ENCODE results near the gene ACP3. TPM values are rescaled to one million over a fixed set of nuclear protein-coding genes. Genes with fewer than 3 reads are reported as not detected.

ACP3 gene
- total RNA-seq, 4 donors from 2014 or later: 22.1 to 83.6 (median 40.5) TPM

GRCh38 chr3:132315851-132316250 lies 1.4 kb upstream of the ACP3 start:
- Histone ChIP-seq H3K36me3 (no peaks in the 10 kb centered on the region), H3K27me3 (no peaks in the 10 kb centered on the region), H3K4me3 (no peak overlapping the region), H3K27ac (peak overlapping the region in 3 of 4 donors; percentile 79 to 88 (median 87)), H3K4me1 (peaks cover 0 to 56% (median 5%) of the 10 kb centered on the region in 3 donors), H3K9me3 (no peaks in the 10 kb centered on the region)
- DNase-seq: no peak
- TF ChIP-seq CTCF (IDR thresholded peaks at IDR 0.05) (no peak), POLR2A (IDR thresholded peaks at IDR 0.05) (no peak)
- 44 to 73% methylated on average over 1 of the region's 1 CpG for WGBS, 2 donors
- intact Hi-C loops (cut with DNase I): no loop called here

- TF ChIP-seq CTCF (IDR thresholded peaks at IDR 0.05) (no peak), POLR2A (IDR thresholded peaks at IDR 0.05) (no peak)
- Histone ChIP-seq H3K27ac (peak overlapping the region in 3 of 4 donors; percentile 79 to 88 (median 87)), H3K27me3 (no peaks in the 10 kb centered on the region), H3K9me3 (no peaks in the 10 kb centered on the region), H3K4me1 (peaks cover 3 to 82% (median 8%) of the 10 kb centered on the region in 3 donors), H3K4me3 (peak overlapping the region; percentile 16 to 56 (median 38)), H3K36me3 (no peaks in the 10 kb centered on the region)
- no peak for DNase-seq
- 11 to 23% methylated on average over 1 of the region's 1 CpG for WGBS, 2 donors
- intact Hi-C loops (cut with DNase I): no loop called here
Measured at GRCh38 chr3:132318451-132318850, 1.2 kb downstream of the ACP3 start.

- H3K4me3 ChIP-seq: no peak overlapping the region
- TF ChIP-seq POLR2A (IDR thresholded peaks at IDR 0.05): no peak
- no peak for TF ChIP-seq CTCF (IDR thresholded peaks at IDR 0.05)
- H3K9me3 ChIP-seq: no peaks in the 10 kb centered on the region
- intact Hi-C loops (cut with DNase I): no loop called here
- 15 to 17% methylated on average over 3 of the region's 3 CpGs for WGBS, 2 donors
- DNase-seq: no peak
- no peaks in the 10 kb centered on the region for H3K36me3 ChIP-seq
- H3K4me1 ChIP-seq: peaks cover 3 to 97% (median 8%) of the 10 kb centered on the region in 3 donors
- H3K27me3 ChIP-seq: no peaks in the 10 kb centered on the region
- H3K27ac ChIP-seq: peak overlapping the region in 2 of 4 donors; percentile 44 to 88
Measured at GRCh38 chr3:132321304-132321703, 4.1 kb downstream of the ACP3 start.

GRCh38 chr3:132325103-132325606 lies 7.9 kb downstream of the ACP3 start:
- 48% methylated on average over 4 of the region's 4 CpGs for WGBS, 2 donors
- peak overlapping the region; percentile 28 to 62 (median 32) for H3K27ac ChIP-seq
- H3K9me3 ChIP-seq: no peaks in the 10 kb centered on the region
- peaks cover 0 to 6% (median 0%) of the 10 kb centered on the region in 4 donors for H3K27me3 ChIP-seq
- H3K36me3 ChIP-seq: peaks cover 0 to 24% (median 0%) of the 10 kb centered on the region in 3 donors
- peaks cover 3 to 62% (median 3%) of the 10 kb centered on the region in 3 donors for H3K4me1 ChIP-seq
- H3K4me3 ChIP-seq: no peak overlapping the region
- intact Hi-C loops (cut with DNase I): no loop called here
- TF ChIP-seq POLR2A (IDR thresholded peaks at IDR 0.05) (no peak), CTCF (IDR thresholded peaks at IDR 0.05) (no peak)
- DNase-seq: no peak

GRCh38 chr3:132325634-132326033 lies 8.4 kb downstream of the ACP3 start:
- Histone ChIP-seq H3K27me3 (peaks cover 0 to 6% (median 0%) of the 10 kb centered on the region in 4 donors), H3K27ac (peak overlapping the region in 3 of 4 donors; percentile 28 to 62 (median 31)), H3K4me3 (no peak overlapping the region), H3K36me3 (peaks cover 0 to 28% (median 0%) of the 10 kb centered on the region in 3 donors), H3K9me3 (no peaks in the 10 kb centered on the region), H3K4me1 (peaks cover 3 to 58% (median 3%) of the 10 kb centered on the region in 3 donors)
- intact Hi-C loops (cut with DNase I): no loop called here
- 40 to 52% methylated on average over 2 of the region's 2 CpGs for WGBS, 2 donors
- TF ChIP-seq CTCF (IDR thresholded peaks at IDR 0.05): no peak
- TF ChIP-seq POLR2A (IDR thresholded peaks at IDR 0.05): no peak
- DNase-seq: no peak
